HCT116 (cell line): Measurements from ENCODE around the gene ZNF155. TPM values are rescaled to one million over a fixed set of nuclear protein-coding genes. Genes with fewer than 3 reads are reported as not detected.

Experiments
- ATAC-seq: fragments of 200-7000 bp; cut with Tn5 transposase; 2 replicates; pipeline ENCODE4 v1.9.1; 2020; ENCODE audit warnings: mild to moderate bottlenecking, moderate library complexity
- BruUV-seq: library from RNA; stranded (reverse); fragments of 400-500 nt; replicated peaks from 2 replicates; lab custom pipeline; 2021; lab: Mats Ljungman, UMichigan
- CTCF ChIA-PET: fragments of 300-600 bp; sonication (Branson Sonifier 250); formaldehyde crosslinking; loops from one replicate; lab custom pipeline; 2021; ENCODE audit warnings: antibody characterized with exemption; lab: Charles Lee
- POLR2A ChIA-PET: fragments of 300-600, 350-600 bp; sonication (Branson Sonifier 250); formaldehyde crosslinking; loops from one replicate; lab custom pipeline; 2021; ENCODE audit warnings: antibody characterized with exemption; lab: Charles Lee
- RAD21 ChIA-PET, 2 experiments: fragments of 300-600 bp; sonication (Branson Sonifier 250); formaldehyde crosslinking; loops; one replicate each; lab custom pipeline; 2023; ENCODE audit warnings: low total read pairs in 2 of 2; ENCODE audit not compliant: uncharacterized antibody in 2 of 2, unreplicated experiment in 2 of 2, low non-redundant PET in 1 of 2; lab: Charles Lee
- DNase-seq: peaks from one replicate; pipeline ENCODE4 v3.0.0-alpha.2; 2010; ENCODE audit warnings: low read depth, low spot score
- H2AFZ ChIP-seq: fragments of 200-600 bp; shearing (Covaris generic), sonication (generic); 2 replicates; pipeline ENCODE4 v1.6.1; 2017; ENCODE audit warnings: low read depth, mixed run types, mixed read lengths, antibody characterized with exemption, low read length; ENCODE audit not compliant: poor library complexity, severe bottlenecking
- H3K27ac ChIP-seq: 2 replicates; pipeline ENCODE4 v1.5.1; 2012; ENCODE audit warnings: low read depth, low read length
- H3K27me3 ChIP-seq: fragments of 200-600 bp; sonication (generic); 2 replicates; pipeline ENCODE4 v1.6.1; 2016; ENCODE audit warnings: mixed run types, low read length, mixed read lengths; ENCODE audit not compliant: insufficient read depth
- H3K36me3 ChIP-seq, 2 experiments: fragments of 200-500 bp in 1 of 2; fragments of 200-600 bp in 1 of 2; sonication (Bioruptor generic) in 1 of 2; sonication (generic) in 1 of 2; 2 replicates each; pipeline versions ENCODE4 v1.5.1 to v1.6.1; 2014 to 2016; ENCODE audit warnings: low read length in 2 of 2, inconsistent platforms in 1 of 2, mixed read lengths in 1 of 2, mixed run types in 1 of 2; ENCODE audit not compliant: insufficient read depth in 2 of 2, control insufficient read depth in 1 of 2
- H3K4me1 ChIP-seq, 2 experiments: fragments of 200-600 bp in 1 of 2; sonication (generic) in 1 of 2; 2 replicates each; pipeline versions ENCODE4 v1.5.1 to v1.6.1; 2012 to 2017; ENCODE audit warnings: low read length in 2 of 2, inconsistent platforms in 1 of 2, mild to moderate bottlenecking in 1 of 2, mixed read lengths in 1 of 2, mixed run types in 1 of 2, moderate library complexity in 1 of 2; ENCODE audit not compliant: insufficient read depth in 2 of 2, control insufficient read depth in 1 of 2
- H3K4me2 ChIP-seq: fragments of 200-600 bp; sonication (generic); 2 replicates; pipeline ENCODE4 v1.6.1; 2017; ENCODE audit warnings: mixed run types, low read length, mixed read lengths
- H3K4me3 ChIP-seq, 2 experiments: fragments of 200-600 bp in 1 of 2; sonication (generic) in 1 of 2; replicated peaks in 1 of 2; 2 replicates each; pipeline ENCODE4 v1.5.1; 2011 to 2016; ENCODE audit warnings: low read length in 2 of 2, control low read depth in 1 of 2, low read depth in 1 of 2, mild to moderate bottlenecking in 1 of 2, mixed read lengths in 1 of 2, mixed run types in 1 of 2
- H3K79me2 ChIP-seq: fragments of 200-600 bp; sonication (generic); 2 replicates; pipeline ENCODE4 v1.6.1; 2017; ENCODE audit warnings: mild to moderate bottlenecking, mixed run types, low read length, moderate library complexity, mixed read lengths; ENCODE audit not compliant: insufficient read depth
- H3K9ac ChIP-seq: fragments of 200-600 bp; sonication (generic); 2 replicates; pipeline ENCODE4 v1.6.1; 2016; ENCODE audit warnings: low read length, mixed read lengths
- H3K9me2 ChIP-seq: fragments of 200-600 bp; sonication (generic), shearing (Covaris generic); 2 replicates; pipeline ENCODE4 v1.6.1; 2017; ENCODE audit warnings: mixed run types, mild to moderate bottlenecking, moderate library complexity; ENCODE audit not compliant: insufficient read depth
- H3K9me3 ChIP-seq, 2 experiments: fragments of 200-500 bp in 1 of 2; fragments of 200-600 bp in 1 of 2; sonication (Bioruptor generic) in 1 of 2; sonication (generic) in 1 of 2; 2 replicates each; pipeline ENCODE4 v1.6.1; 2014 to 2017; ENCODE audit warnings: low read length in 2 of 2, mixed read lengths in 2 of 2, inconsistent platforms in 1 of 2, low read depth in 1 of 2, mild to moderate bottlenecking in 1 of 2, mixed run types in 1 of 2, moderate library complexity in 1 of 2; ENCODE audit not compliant: control insufficient read depth in 1 of 2, insufficient read depth in 1 of 2
- H4K20me1 ChIP-seq: fragments of 200-600 bp; sonication (generic), shearing (Covaris generic); 2 replicates; pipeline ENCODE4 v1.6.1; 2017; ENCODE audit warnings: mixed run types, mild to moderate bottlenecking, moderate library complexity; ENCODE audit not compliant: insufficient read depth
- ATF3 ChIP-seq: IDR thresholded peaks from 2 replicates; pipeline ENCODE4 v1.6.1; 2012
- CBX3 ChIP-seq: IDR thresholded peaks from 2 replicates; pipeline ENCODE4 v1.6.1; 2012; ENCODE audit warnings: low read depth
- CEBPB ChIP-seq: IDR thresholded peaks from 2 replicates; pipeline ENCODE4 v1.6.1; 2012; ENCODE audit warnings: low read depth
- CTCF ChIP-seq, 3 experiments: fragments of 200-600 bp in 1 of 3; sonication (generic) in 1 of 3; IDR thresholded peaks in 2 of 3; conservative IDR thresholded peaks in 1 of 3; 2 replicates each; pipeline ENCODE4 v1.5.1; 2012 to 2017; ENCODE audit warnings: low read depth in 2 of 3, low read length in 2 of 3, antibody characterized with exemption in 1 of 3, borderline replicate concordance in 1 of 3, control low read depth in 1 of 3, mild to moderate bottlenecking in 1 of 3, mixed read lengths in 1 of 3, mixed run types in 1 of 3, moderate library complexity in 1 of 3; ENCODE audit not compliant: insufficient read depth in 1 of 3
- ELF1 ChIP-seq: IDR thresholded peaks from 2 replicates; pipeline ENCODE4 v1.6.1; 2012; ENCODE audit warnings: low read depth, borderline replicate concordance
- EZH2phosphoT487 ChIP-seq: fragments of 200-600 bp; IDR thresholded peaks from 2 replicates; pipeline ENCODE4 v1.6.1; 2018; ENCODE audit warnings: antibody characterized with exemption, borderline replicate concordance
- FOSL1 ChIP-seq: IDR thresholded peaks from 2 replicates; pipeline ENCODE4 v1.6.1; 2012; ENCODE audit warnings: low read depth
- JUND ChIP-seq: IDR thresholded peaks from 2 replicates; pipeline ENCODE4 v1.6.1; 2012
- MAX ChIP-seq: IDR thresholded peaks from 2 replicates; pipeline ENCODE4 v1.6.1; 2012
- POLR2AphosphoS5 ChIP-seq: IDR thresholded peaks from 2 replicates; pipeline ENCODE4 v1.6.1; 2011; ENCODE audit warnings: mild to moderate bottlenecking, low read depth, low read length, moderate library complexity
- RAD21 ChIP-seq: IDR thresholded peaks from 2 replicates; pipeline ENCODE4 v1.6.1; 2012; ENCODE audit warnings: low read depth, mild to moderate bottlenecking
- SIN3A ChIP-seq: IDR thresholded peaks from 2 replicates; pipeline ENCODE4 v1.6.1; 2012; ENCODE audit warnings: low read depth
- SP1 ChIP-seq: IDR thresholded peaks from 2 replicates; pipeline ENCODE4 v1.6.1; 2012; ENCODE audit warnings: low read depth
- SRF ChIP-seq: IDR thresholded peaks from 2 replicates; pipeline ENCODE4 v1.6.1; 2012; ENCODE audit warnings: low read depth
- YY1 ChIP-seq: IDR thresholded peaks from 2 replicates; pipeline ENCODE4 v1.6.1; 2011; ENCODE audit warnings: low read length, low read depth, moderate library complexity, mild to moderate bottlenecking; ENCODE audit not compliant: insufficient replicate concordance; ENCODE audit errors: extremely low read depth
- ZBTB33 ChIP-seq: IDR thresholded peaks from 2 replicates; pipeline ENCODE4 v1.6.1; 2011; ENCODE audit warnings: mild to moderate bottlenecking, low read length, moderate library complexity; ENCODE audit not compliant: insufficient replicate concordance; ENCODE audit errors: extremely low read depth
- intact Hi-C: fragments of 100-400 bp; cut with micrococcal nuclease; formaldehyde crosslinking; loops from 2 replicates; pipeline ENCODE4 v1.10.0; 2022
- total RNA-seq: library from RNA; stranded (reverse); gene quantifications from one replicate; pipeline ENCODE4 v1.2.1, GENCODE V29; 2021; ENCODE audit not compliant: unreplicated experiment

Gene ZNF155
- total RNA-seq, 1 experiment from 2014 or later: 2.2 TPM

- ChIA-PET RAD21 (interaction anchor here in 1 of 2 experiments (0.8 kb wide), 1 partner anchor 16 kb away, joined by 4 read pairs; the partner anchor contains the start of gene ZNF45), POLR2A (interaction anchor here (0.9 kb wide), 1 partner anchor 16 kb away, joined by 6 read pairs; the partner anchor contains the start of gene ZNF45)
- TSS peak; percentile 81 for BruUV-seq
These were observed 32.9 kb upstream of the ZNF155 start, which contains the start of gene ZNF221 for GRCh38 chr19:43950834-43951645. Gene ZNF221, plus strand, starts transcription at chr19:43951228. Its CDS starts 11,499 bp downstream, at chr19:43962727.

More at GRCh38 chr19:43950834-43951645, 32.9 kb upstream of the ZNF155 start, which contains the start of gene ZNF221:
- H2AFZ ChIP-seq: peak within 1 kb of the TSS; percentile 100
- CTCF ChIA-PET: interaction anchor here (0.8 to 1.2 kb wide), 3 partner anchors 16 to 283 kb away, joined by 3 to 8 read pairs (median 3); partner anchors contain the start of genes ZNF283 and ZNF45
- peak within 1 kb of the TSS; percentile 81 for H3K4me2 ChIP-seq
- H3K9ac ChIP-seq: peak within 1 kb of the TSS; percentile 49
- peaks cover 2 to 4% of the 10 kb centered on the region in 2 experiments; a peak in 3 of 4 replicates for H3K4me1 ChIP-seq
- ATAC-seq (peak; percentile 96), DNase-seq (peak; percentile 95)
- H3K36me3 ChIP-seq: no peaks in the 10 kb centered on the region
- H3K9me3 ChIP-seq: peaks cover 5 to 24% of the 10 kb centered on the region in 2 experiments; a peak in 3 of 4 replicates
- H4K20me1 ChIP-seq: no peaks in the 10 kb centered on the region
- H3K9me2 ChIP-seq: no peaks in the 10 kb centered on the region
- H3K79me2 ChIP-seq: no peaks in the 10 kb centered on the region
- TF ChIP-seq CEBPB (peak; percentile 94), MAX (peak; percentile 46; the same call in 1 of the 2 replicates), EZH2phosphoT487 (no peak), CBX3 (peak; percentile 82; the same call in 1 of the 2 replicates), ZBTB33 (peak; percentile 49), SP1 (peak; percentile 34; the same call in 1 of the 2 replicates), JUND (no peak), RAD21 (peak; percentile 57), SRF (peak; percentile 50; the same call in 1 of the 2 replicates), CTCF (IDR thresholded peaks at IDR 0.05 in 2 of 3, conservative IDR thresholded peaks at IDR 0.05 in 1 of 3; ENCODE audit: borderline replicate concordance in 1 of 3, insufficient read depth in 1 of 3, low read depth in 2 of 3, low read length in 2 of 3) (peak in 2 of 3 experiments; percentile 49 to 58; a peak in 4 of 6 replicates), ELF1 (peak; percentile 81), POLR2AphosphoS5 (peak; percentile 65), FOSL1 (no peak), SIN3A (no peak), ATF3 (no peak), YY1 (peak; percentile 36)
- peak within 1 kb of the TSS; percentile 56 for H3K27ac ChIP-seq
- intact Hi-C loops: loop anchor here (1.0 to 5.0 kb wide), 4 partner anchors 16 to 194 kb away; partner anchors contain the start of genes ZNF224, ZNF230 and ZNF45
- H3K27me3 ChIP-seq: no peaks in the 10 kb centered on the region
- peak within 1 kb of the TSS; percentile 73 to 80 for H3K4me3 ChIP-seq
